D721Med (cell line): Measurements from ENCODE around the gene TP53BP2.

Experiments
- DNase-seq: peaks from one replicate; pipeline ENCODE4 v3.0.0; 2011; ENCODE audit warnings: low spot score; ENCODE audit not compliant: insufficient read length
- FAIRE-seq: peaks from 2 replicates; lab custom pipeline; 2011; peaks lifted over from hg19 to GRCh38; lab: Jason Lieb, UNC
- CTCF ChIP-seq: IDR thresholded peaks from 2 replicates; pipeline ENCODE4 v1.5.1; 2012; ENCODE audit warnings: mild to moderate bottlenecking, control low read depth; ENCODE audit not compliant: insufficient read depth; ENCODE audit errors: missing control alignments

Gene TP53BP2

GRCh38 chr1:223763251-223763650 is 82.5 kb downstream of the TP53BP2 start:
- DNase-seq (peak; percentile 10), FAIRE-seq (no peak)
- TF ChIP-seq CTCF: no peak

GRCh38 chr1:223761411-223761810 is 84.3 kb downstream of the TP53BP2 start:
- DNase-seq (peak; percentile 7), FAIRE-seq (no peak)
- TF ChIP-seq CTCF: no peak

DNA sequence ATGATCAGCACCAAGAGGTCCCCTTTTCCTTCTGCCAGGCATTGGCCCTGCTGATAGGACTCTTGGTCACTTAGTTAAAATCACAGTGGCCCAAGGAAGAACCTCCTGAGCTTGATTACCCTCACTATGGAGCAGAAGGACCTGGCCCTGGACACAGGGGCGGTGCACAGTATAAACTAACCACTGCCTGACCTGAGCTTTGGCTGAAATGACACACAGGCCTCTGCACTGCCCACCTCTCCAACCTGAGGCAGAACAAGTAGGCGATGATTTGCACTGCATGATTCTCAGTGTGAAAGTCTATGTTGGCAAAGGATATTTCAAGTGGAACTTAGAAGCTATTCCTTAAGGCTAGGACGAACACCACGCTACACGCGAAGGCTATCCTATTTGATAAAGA is 84.9 kb downstream of the TP53BP2 start:
- no peak for TF ChIP-seq CTCF
- DNase-seq (peak; percentile 9), FAIRE-seq (no peak)

GRCh38 chr1:223759273-223759672 is 86.5 kb downstream of the TP53BP2 start:
- DNase-seq: peak; percentile 12
- TF ChIP-seq CTCF: no peak
- no peak for FAIRE-seq

DNA sequence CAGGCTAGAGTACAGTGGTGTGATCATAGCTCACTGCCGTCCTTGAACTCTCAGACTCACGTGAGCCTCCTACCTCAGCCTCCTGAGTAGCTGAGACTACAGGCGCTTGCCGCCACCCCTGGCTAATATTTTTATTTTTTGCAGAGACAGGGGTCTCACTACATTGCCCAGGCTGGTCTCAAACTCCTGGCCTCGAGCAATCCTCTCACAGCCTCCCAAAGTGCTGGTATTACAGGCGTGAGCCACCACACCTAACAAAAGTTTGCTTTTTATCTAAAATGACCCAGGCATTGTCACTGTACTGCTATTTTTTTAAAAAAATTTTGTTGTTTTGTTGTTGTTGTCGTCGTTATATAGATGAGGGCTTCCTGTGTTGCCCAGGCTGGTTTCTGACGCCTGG is 87.0 kb downstream of the TP53BP2 start:
- no peak for TF ChIP-seq CTCF
- FAIRE-seq: no peak
- DNase-seq: no peak

DNA sequence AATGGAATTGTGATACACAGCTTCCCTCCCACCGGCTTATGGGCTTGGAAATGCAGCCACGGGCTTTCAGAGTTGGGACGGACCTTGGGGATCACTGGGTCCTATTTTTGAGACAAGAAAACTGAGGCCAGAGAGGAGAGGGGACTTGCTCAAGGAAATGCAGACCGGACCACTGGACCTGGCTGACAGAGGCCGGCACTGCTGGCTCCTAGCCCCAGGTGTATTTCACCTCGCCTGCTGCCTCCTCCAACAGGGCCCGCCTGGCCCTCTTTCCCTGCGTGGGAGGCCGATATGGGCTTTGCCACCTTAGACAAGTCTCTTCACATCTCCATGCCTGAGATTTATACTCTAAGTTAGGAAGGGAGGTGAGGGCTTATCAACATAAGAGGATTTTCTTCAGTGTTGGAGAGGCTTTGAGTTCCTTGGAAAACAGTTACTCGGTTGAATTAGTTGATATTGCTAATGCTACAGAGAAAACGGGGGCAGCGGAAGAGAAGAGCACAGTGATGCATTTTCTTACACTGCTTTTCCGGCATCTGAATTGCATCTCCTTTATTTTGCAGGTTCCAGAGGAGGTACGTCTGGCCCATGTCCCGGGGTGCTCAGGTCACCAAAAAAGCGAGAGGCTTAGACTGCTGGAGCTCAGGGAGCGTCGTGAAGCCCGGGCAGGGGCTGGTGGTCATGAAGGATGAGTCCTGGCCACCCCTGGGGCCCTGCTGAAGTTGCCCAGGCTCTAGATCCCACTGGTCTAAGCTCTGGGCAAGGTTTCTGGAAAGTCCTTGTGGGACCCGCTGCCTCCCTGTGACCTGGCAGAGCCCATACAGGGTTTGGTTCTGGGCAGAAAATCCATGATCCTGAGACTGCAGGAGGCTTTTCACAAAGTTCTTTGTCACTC is 88.7 kb downstream of the TP53BP2 start:
- FAIRE-seq (peak; percentile 97), DNase-seq (peak; percentile 94)
- TF ChIP-seq CTCF: no peak
